SH-SY5Y (cell line): ENCODE measurements around the gene TMEM182.

Experiments
- GATA2 ChIP-seq: IDR thresholded peaks from 2 replicates; pipeline ENCODE4 v1.6.1; 2011; ENCODE audit warnings: mild to moderate bottlenecking, low read depth, low read length
- GATA3 ChIP-seq: IDR thresholded peaks from 2 replicates; pipeline ENCODE4 v1.6.1; 2011; ENCODE audit warnings: low read depth, mild to moderate bottlenecking, low read length, moderate library complexity

Gene TMEM182

DNA sequence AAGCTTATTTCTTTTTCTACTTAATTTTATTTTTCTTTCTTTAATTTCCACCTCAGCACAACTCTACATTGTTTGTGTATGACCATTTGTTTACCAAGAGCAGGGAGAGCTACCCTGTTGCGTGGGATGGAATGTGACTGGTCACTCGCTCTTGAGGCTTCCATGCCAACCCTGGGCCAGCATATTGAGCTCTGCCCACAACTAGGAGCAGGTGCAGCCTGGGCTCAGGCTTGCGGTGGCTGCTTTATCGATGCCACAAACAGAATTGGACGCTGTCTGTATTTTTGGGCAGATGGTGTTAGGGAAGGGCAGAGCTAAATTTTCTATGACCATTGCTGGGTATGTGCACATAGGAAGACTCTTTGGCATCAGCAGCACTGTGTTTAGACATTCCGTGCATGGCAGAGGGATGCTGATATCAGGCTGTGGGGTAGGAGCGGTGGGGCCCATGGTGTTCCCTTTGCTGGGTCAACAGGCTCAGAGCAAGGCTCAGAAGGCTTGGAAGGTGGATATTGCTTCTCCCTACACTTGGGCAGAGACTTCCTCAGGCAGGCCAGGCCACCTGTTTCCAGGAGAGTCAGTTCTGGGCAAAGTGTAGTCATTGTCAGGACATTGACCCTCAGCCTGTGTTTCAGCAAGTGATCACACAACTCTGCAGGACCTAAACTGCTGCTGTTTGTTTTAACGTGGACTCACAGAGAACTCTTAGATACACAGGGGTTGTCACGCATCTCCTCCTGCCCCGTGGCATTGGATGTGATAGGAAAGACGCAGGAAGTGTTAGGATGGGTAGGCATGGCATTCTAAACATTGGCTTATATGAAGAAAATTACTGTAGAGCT, 40.2 kb downstream of the TMEM182 start:
- no peak for TF ChIP-seq GATA3
- TF ChIP-seq GATA2: no peak

- TF ChIP-seq GATA3 (no peak), GATA2 (no peak)
Measured at GRCh38 chr2:102803041-102803896, 41.4 kb downstream of the TMEM182 start.

DNA sequence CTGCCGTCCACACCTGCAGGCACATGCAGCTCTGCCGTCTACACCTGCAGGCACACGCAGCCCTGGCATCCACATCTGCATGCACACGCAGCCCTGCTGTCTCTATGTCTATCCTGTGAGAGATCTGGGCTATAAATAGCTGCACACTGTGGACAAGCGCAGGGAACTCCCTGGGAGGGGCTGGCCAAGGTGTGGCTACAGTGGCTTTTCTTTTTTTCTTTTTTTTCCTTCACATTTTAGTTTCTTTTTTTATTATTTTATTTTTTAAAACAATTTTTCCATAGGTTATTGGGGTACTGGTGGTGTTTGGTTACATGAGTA, 42.0 kb downstream of the TMEM182 start:
- TF ChIP-seq GATA2: no peak
- TF ChIP-seq GATA3: no peak

- no peak for TF ChIP-seq GATA2
- TF ChIP-seq GATA3: no peak
Measured at GRCh38 chr2:102806250-102806837, 44.5 kb downstream of the TMEM182 start.

GRCh38 chr2:102809291-102810189, 47.7 kb downstream of the TMEM182 start:
- TF ChIP-seq GATA2 (no peak), GATA3 (no peak)

GRCh38 chr2:102815285-102815684, 53.5 kb downstream of the TMEM182 start:
- TF ChIP-seq GATA3: no peak
- TF ChIP-seq GATA2: no peak

DNA sequence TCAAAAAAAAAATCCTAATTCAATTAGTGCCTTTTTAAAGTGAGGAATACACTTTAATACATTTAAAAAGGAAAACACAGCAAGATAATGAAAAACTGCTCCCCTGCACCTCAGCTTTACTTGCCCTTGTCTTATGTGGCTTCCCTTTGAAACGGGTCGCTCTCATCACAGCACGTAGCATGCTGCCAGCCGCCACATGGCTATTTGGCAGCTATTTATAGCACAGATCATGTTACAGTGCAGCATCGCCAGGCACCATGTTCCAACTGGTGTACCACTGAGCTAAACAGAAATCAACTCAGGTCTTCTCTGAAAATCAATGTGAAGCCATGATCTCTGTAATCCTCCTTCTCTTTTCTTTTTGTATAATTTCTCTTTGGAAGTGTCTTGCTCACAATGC, 65.1 kb downstream of the TMEM182 start:
- TF ChIP-seq GATA2: no peak
- no peak for TF ChIP-seq GATA3

GRCh38 chr2:102832789-102833188, 71.0 kb downstream of the TMEM182 start:
- no peak for TF ChIP-seq GATA3

- TF ChIP-seq GATA3: no peak
- TF ChIP-seq GATA2: no peak
Measured at GRCh38 chr2:102834523-102835273, 72.9 kb downstream of the TMEM182 start.

DNA sequence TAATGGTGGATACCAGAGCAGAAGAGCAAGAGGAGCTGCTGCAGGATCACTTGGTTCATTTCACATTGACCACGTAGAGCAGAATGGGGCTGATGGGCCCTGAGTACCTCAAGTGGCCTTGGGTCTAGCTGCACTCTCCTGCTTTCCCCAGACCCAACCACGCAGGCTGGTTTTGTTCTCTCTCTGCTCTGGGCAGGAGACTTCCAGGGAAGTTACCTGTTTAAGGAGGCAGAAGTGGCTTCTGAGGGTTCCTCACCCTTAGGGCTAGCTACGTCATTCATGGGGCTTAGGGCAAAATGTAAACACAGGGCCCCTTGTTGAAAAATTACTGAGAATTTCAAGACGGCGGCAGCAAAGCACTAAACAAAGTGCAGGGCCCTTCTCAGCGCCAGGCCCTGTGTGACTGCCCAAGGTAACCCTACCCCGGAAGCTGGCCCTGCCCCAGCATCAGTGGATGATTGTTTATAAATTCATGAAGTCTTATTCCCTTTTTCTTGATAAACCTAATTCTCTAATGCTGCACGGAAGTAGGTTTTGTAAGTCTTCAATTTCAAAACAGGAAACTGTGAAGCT, 75.9 kb downstream of the TMEM182 start:
- TF ChIP-seq GATA3 (no peak), GATA2 (no peak)

GRCh38 chr2:102839668-102840388, 78.0 kb downstream of the TMEM182 start:
- TF ChIP-seq GATA2 (no peak), GATA3 (no peak)
